Ishikawa (cell line): Measurements from ENCODE around the gene ARAP1.

Source experiments
- NFIC ChIP-seq: IDR thresholded peaks from 2 replicates; pipeline ENCODE4 v1.6.1; 2012
- REST ChIP-seq: IDR thresholded peaks from 2 replicates; pipeline ENCODE4 v1.6.1; 2012; ENCODE audit warnings: low read depth, mild to moderate bottlenecking
- TEAD4 ChIP-seq: IDR thresholded peaks from 2 replicates; pipeline ENCODE4 v1.6.1; 2012

- TF ChIP-seq TEAD4 (no peak), REST (no peak), NFIC (no peak)
Measured at GRCh38 chr11:72709478-72710238, 42.5 kb downstream of the ARAP1 start.
